CD14-positive monocyte (primary cell): ENCODE data around the gene VWF. TPM values are rescaled to one million over a fixed set of nuclear protein-coding genes. Genes with fewer than 3 reads are reported as not detected.

Experiments
- DNase-seq, 3 donors: peaks; one replicate each; pipeline ENCODE4 v3.0.0-alpha.2; 2011 to 2022
- H2AFZ ChIP-seq: 2 replicates; pipeline ENCODE4 v1.6.0; 2012; ENCODE audit warnings: mild to moderate bottlenecking, low read depth, low read length, inconsistent platforms; ENCODE audit not compliant: insufficient read depth, poor library complexity, severe bottlenecking
- H3K27ac ChIP-seq, 2 donors: 1 replicate in 1 of 2; 2 replicates in 1 of 2; pipeline ENCODE4 v1.5.1; 2012 to 2013; ENCODE audit warnings: low read length in 2 of 2, control low read depth in 1 of 2, inconsistent platforms in 1 of 2, low read depth in 1 of 2, mild to moderate bottlenecking in 1 of 2
- H3K27me3 ChIP-seq, 2 donors: one replicate each; pipeline versions ENCODE4 v1.6.0 to v1.6.1; 2011 to 2013; ENCODE audit warnings: low read length in 2 of 2; ENCODE audit not compliant: control insufficient read depth in 2 of 2, insufficient read depth in 2 of 2
- H3K36me3 ChIP-seq, 2 donors: replicated peaks in 1 of 2; 1 replicate in 1 of 2; 2 replicates in 1 of 2; pipeline versions ENCODE4 v1.5.1 to v1.6.1; 2012 to 2013; ENCODE audit warnings: low read length in 2 of 2, control low read depth in 1 of 2, inconsistent platforms in 1 of 2, mild to moderate bottlenecking in 1 of 2; ENCODE audit not compliant: insufficient read depth in 2 of 2, control insufficient read depth in 1 of 2
- H3K4me1 ChIP-seq, 2 donors: 1 replicate in 1 of 2; 2 replicates in 1 of 2; pipeline versions ENCODE4 v1.5.1 to v1.6.1; 2012 to 2013; ENCODE audit warnings: low read length in 2 of 2, control low read depth in 1 of 2, inconsistent platforms in 1 of 2, mild to moderate bottlenecking in 1 of 2, moderate library complexity in 1 of 2; ENCODE audit not compliant: insufficient read depth in 2 of 2, control insufficient read depth in 1 of 2
- H3K4me2 ChIP-seq: replicated peaks from 2 replicates; pipeline ENCODE3; 2012; ENCODE audit warnings: low read length, moderate library complexity, mild to moderate bottlenecking; ENCODE audit not compliant: poor library complexity, severe bottlenecking; ENCODE audit errors: extremely low read depth
- H3K4me3 ChIP-seq, 3 experiments: fragments of 200-600 bp in 1 of 3; sonication (generic) in 1 of 3; replicated peaks in 1 of 3; 1 replicate in 2 of 3; 2 replicates in 1 of 3; pipeline ENCODE4 v1.5.1; 2011 to 2013; ENCODE audit warnings: low read length in 3 of 3, mild to moderate bottlenecking in 3 of 3, control low read depth in 2 of 3, low read depth in 2 of 3, inconsistent platforms in 1 of 3, moderate library complexity in 1 of 3
- H3K79me2 ChIP-seq: 2 replicates; pipeline ENCODE4 v1.6.0; 2012; ENCODE audit warnings: mild to moderate bottlenecking, control low read depth, inconsistent platforms, low read length, moderate library complexity; ENCODE audit not compliant: insufficient read depth
- H3K9ac ChIP-seq: 2 replicates; pipeline ENCODE4 v1.6.0; 2017; ENCODE audit warnings: low read length, mild to moderate bottlenecking; ENCODE audit not compliant: insufficient read depth, poor library complexity, severe bottlenecking
- H3K9me3 ChIP-seq, 2 donors: replicated peaks in 1 of 2; 1 replicate in 1 of 2; 2 replicates in 1 of 2; pipeline versions ENCODE4 v1.5.1 to v1.6.1; 2012 to 2013; ENCODE audit warnings: low read length in 2 of 2, control low read depth in 1 of 2; ENCODE audit not compliant: control insufficient read depth in 1 of 2, insufficient read depth in 1 of 2
- H4K20me1 ChIP-seq: 2 replicates; pipeline ENCODE4 v1.6.0; 2012; ENCODE audit warnings: mild to moderate bottlenecking, low read length, control low read depth, moderate library complexity; ENCODE audit not compliant: insufficient read depth
- H3K27ac Mint-ChIP-seq, 7 donors: one replicate each; pipeline ENCODE4 v1.8.0; 2020; ENCODE audit warnings: mild to moderate bottlenecking in 7 of 7, mixed read lengths in 7 of 7, moderate library complexity in 6 of 7, inconsistent platforms in 2 of 7
- H3K27me3 Mint-ChIP-seq, 3 donors: one replicate each; pipeline ENCODE4 v1.8.0; 2021 to 2022; ENCODE audit warnings: low read depth in 3 of 3, mild to moderate bottlenecking in 3 of 3, mixed read lengths in 3 of 3, moderate library complexity in 3 of 3, inconsistent platforms in 1 of 3
- H3K36me3 Mint-ChIP-seq, 2 donors: one replicate each; pipeline ENCODE4 v1.8.0; 2020; ENCODE audit warnings: mixed read lengths in 2 of 2, inconsistent platforms in 1 of 2, mild to moderate bottlenecking in 1 of 2
- H3K4me1 Mint-ChIP-seq: one replicate; pipeline ENCODE4 v1.8.0; 2020; ENCODE audit warnings: mild to moderate bottlenecking, mixed read lengths
- H3K4me3 Mint-ChIP-seq, 2 donors: one replicate each; pipeline ENCODE4 v1.8.0; 2020; ENCODE audit warnings: mild to moderate bottlenecking in 2 of 2, mixed read lengths in 2 of 2, moderate library complexity in 1 of 2
- H3K9me3 Mint-ChIP-seq, 7 donors: one replicate each; pipeline ENCODE4 v1.8.0; 2020 to 2022; ENCODE audit warnings: mixed read lengths in 7 of 7, mild to moderate bottlenecking in 6 of 7, moderate library complexity in 6 of 7, inconsistent platforms in 2 of 7
- WGBS: methylation state at CpG from one replicate; pipeline ENCODE4 v1.1.5; 2013; ENCODE audit warnings: missing lambda C conversion rate; ENCODE audit not compliant: insufficient coverage; 5-methylcytosine and 5-hydroxymethylcytosine counted together
- intact Hi-C, 2 donors: fragments of 100-400 bp; cut with micrococcal nuclease; formaldehyde crosslinking; loops; one replicate each; pipeline versions ENCODE4 v1.15.0 to v1.15.1; 2023
- polyA plus RNA-seq, 3 donors: library from polyadenylated mRNA; depleted of rRNA in 1 of 3; unstranded in 2 of 3; stranded (reverse) in 1 of 3; fragments of 300-500 nt in 2 of 3; fragments of >200 nt in 1 of 3; fragmentation: Illumina TruSeq in 2 of 3; gene quantifications; 1 replicate in 2 of 3; 2 replicates in 1 of 3; pipeline ENCODE4 v1.2.3, GENCODE V29; 2012 to 2021
- TF ChIP-seq, protein P1 (sequence below): fragments of 200-600 bp; IDR thresholded peaks from one replicate; pipeline ENCODE4 v1.8.0; 2022; ENCODE audit warnings: antibody characterized with exemption, mild to moderate bottlenecking

VWF gene
- polyA plus RNA-seq, 3 donors: 0.17 to 0.49 (median 0.48) TPM

DNA sequence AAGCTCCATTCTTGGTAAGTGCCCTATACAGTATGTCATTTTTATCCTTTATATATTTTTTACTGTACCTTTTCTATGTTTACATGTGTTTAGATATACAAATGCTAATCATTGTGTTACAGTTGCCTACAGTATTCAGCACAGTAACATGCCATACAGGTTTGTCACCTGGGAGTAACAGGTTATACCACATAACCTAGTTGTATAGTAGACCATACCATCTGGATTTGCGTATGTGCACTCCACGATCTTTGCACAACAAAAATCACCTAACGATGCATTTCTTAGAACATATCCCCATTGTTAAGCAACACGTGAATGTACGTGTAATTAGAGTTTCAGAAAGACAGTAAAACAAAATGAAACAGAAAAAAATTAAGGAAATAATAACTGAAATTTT lies 167.5 kb downstream of the VWF start:
- DNase-seq: no peak
- Histone ChIP-seq H3K27ac (no peak overlapping the region), H3K79me2 (no peaks in the 10 kb centered on the region), H3K4me1 (no peaks in the 10 kb centered on the region), H3K4me3 (no peak overlapping the region), H3K4me2 (no peak overlapping the region), H3K9ac (no peak overlapping the region), H3K9me3 (no peaks in the 10 kb centered on the region), H3K27me3 (peaks cover under 1 to 2% of the 10 kb centered on the region in 2 donors), H3K36me3 (no peaks in the 10 kb centered on the region), H2AFZ (no peak overlapping the region), H4K20me1 (no peaks in the 10 kb centered on the region)
- H3K4me1 Mint-ChIP-seq: no peaks in the 10 kb centered on the region
- no peak overlapping the region for H3K27ac Mint-ChIP-seq
- no peak overlapping the region for H3K4me3 Mint-ChIP-seq
- intact Hi-C loops: no loop called here
- no CpG with 5 or more reads among the region's 5 CpGs for WGBS
- H3K27me3 Mint-ChIP-seq: peaks cover 7 to 8% (median 8%) of the 10 kb centered on the region in 3 donors
- TF ChIP-seq, protein P1, sequence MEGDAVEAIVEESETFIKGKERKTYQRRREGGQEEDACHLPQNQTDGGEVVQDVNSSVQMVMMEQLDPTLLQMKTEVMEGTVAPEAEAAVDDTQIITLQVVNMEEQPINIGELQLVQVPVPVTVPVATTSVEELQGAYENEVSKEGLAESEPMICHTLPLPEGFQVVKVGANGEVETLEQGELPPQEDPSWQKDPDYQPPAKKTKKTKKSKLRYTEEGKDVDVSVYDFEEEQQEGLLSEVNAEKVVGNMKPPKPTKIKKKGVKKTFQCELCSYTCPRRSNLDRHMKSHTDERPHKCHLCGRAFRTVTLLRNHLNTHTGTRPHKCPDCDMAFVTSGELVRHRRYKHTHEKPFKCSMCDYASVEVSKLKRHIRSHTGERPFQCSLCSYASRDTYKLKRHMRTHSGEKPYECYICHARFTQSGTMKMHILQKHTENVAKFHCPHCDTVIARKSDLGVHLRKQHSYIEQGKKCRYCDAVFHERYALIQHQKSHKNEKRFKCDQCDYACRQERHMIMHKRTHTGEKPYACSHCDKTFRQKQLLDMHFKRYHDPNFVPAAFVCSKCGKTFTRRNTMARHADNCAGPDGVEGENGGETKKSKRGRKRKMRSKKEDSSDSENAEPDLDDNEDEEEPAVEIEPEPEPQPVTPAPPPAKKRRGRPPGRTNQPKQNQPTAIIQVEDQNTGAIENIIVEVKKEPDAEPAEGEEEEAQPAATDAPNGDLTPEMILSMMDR: no peak
- H3K9me3 Mint-ChIP-seq: peaks cover 0 to 10% (median 3%) of the 10 kb centered on the region in 7 donors
- H3K36me3 Mint-ChIP-seq: no peaks in the 10 kb centered on the region

DNA sequence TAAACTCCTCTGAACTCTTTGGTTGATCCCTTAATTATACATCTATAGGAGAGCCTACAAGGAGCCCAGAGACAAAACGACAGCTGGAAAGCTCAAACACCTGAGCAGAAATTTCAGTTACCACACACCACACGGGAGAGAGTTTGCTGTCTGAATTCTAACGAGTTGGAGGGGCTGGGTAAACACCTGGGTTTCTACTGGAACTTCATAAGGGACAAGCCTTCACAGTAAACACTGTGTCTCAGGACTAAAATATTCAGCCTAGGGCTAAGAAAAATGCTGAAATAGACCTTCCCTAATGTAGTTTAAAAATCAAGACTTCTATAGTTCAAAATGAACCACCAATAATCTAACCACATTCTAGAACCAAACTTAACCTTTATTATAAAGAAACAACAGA lies 169.8 kb downstream of the VWF start:
- Histone ChIP-seq H2AFZ (no peak overlapping the region), H3K4me1 (no peaks in the 10 kb centered on the region), H3K4me2 (no peak overlapping the region), H3K79me2 (no peaks in the 10 kb centered on the region), H3K27ac (no peak overlapping the region), H3K9ac (no peak overlapping the region), H3K27me3 (peaks cover 2 to 4% of the 10 kb centered on the region in 2 donors), H3K36me3 (no peaks in the 10 kb centered on the region), H4K20me1 (no peaks in the 10 kb centered on the region), H3K4me3 (no peak overlapping the region), H3K9me3 (no peaks in the 10 kb centered on the region)
- no peak for DNase-seq
- H3K4me3 Mint-ChIP-seq: no peak overlapping the region
- intact Hi-C loops: no loop called here
- no CpG with 5 or more reads among the region's 3 CpGs for WGBS
- no peaks in the 10 kb centered on the region for H3K36me3 Mint-ChIP-seq
- H3K4me1 Mint-ChIP-seq: no peaks in the 10 kb centered on the region
- H3K9me3 Mint-ChIP-seq: peaks cover 0 to 10% (median 3%) of the 10 kb centered on the region in 7 donors
- no peak overlapping the region for H3K27ac Mint-ChIP-seq
- peaks cover 5 to 11% (median 6%) of the 10 kb centered on the region in 3 donors for H3K27me3 Mint-ChIP-seq
- TF ChIP-seq, protein P1: no peak
